ENCODE data around the gene DES. TPM values are rescaled to one million over a fixed set of nuclear protein-coding genes. Genes with fewer than 3 reads are reported as not detected.

The DES gene
- total RNA-seq, 1 experiment from 2014 or later: not detected

DNA sequence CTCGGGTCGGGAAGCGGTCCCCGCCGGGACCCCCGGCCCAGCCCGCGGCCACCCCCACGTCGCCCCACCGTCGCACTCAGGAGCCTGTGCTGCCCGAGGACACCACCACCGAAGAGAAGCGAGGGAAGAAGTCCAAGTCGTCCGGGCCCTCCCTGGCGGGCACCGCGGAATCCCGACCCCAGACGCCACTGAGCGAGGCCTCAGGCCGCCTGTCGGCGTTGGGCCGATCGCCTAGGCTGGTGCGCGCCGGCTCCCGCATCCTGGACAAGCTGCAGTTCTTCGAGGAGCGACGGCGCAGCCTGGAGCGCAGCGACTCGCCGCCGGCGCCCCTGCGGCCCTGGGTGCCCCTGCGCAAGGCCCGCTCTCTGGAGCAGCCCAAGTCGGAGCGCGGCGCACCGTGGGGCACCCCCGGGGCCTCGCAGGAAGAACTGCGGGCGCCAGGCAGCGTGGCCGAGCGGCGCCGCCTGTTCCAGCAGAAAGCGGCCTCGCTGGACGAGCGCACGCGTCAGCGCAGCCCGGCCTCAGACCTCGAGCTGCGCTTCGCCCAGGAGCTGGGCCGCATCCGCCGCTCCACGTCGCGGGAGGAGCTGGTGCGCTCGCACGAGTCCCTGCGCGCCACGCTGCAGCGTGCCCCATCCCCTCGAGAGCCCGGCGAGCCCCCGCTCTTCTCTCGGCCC lies 30.1 kb downstream of the DES start:
- no peak for DNase-seq (ENCODE audit: low spot score)

DNA sequence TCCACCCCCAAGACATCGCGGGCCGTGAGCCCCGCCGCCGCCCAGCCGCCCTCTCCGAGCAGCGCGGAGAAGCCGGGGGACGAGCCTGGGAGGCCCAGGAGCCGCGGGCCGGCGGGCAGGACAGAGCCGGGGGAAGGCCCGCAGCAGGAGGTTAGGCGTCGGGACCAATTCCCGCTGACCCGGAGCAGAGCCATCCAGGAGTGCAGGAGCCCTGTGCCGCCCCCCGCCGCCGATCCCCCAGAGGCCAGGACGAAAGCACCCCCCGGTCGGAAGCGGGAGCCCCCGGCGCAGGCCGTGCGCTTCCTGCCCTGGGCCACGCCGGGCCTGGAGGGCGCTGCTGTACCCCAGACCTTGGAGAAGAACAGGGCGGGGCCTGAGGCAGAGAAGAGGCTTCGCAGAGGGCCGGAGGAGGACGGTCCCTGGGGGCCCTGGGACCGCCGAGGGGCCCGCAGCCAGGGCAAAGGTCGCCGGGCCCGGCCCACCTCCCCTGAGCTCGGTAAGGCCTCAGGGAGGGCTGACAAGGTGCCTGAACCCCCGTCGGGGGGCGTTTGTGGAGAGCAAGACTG lies 30.7 kb downstream of the DES start:
- in situ Hi-C loops (cut with HindIII; ENCODE audit: low sequenced_read_pairs): no loop called here
- DNase-seq (ENCODE audit: low spot score): no peak

More for the DNA sequence above, 30.1 kb downstream of the DES start:
- in situ Hi-C loops (cut with HindIII; ENCODE audit: low sequenced_read_pairs): no loop called here

DNA sequence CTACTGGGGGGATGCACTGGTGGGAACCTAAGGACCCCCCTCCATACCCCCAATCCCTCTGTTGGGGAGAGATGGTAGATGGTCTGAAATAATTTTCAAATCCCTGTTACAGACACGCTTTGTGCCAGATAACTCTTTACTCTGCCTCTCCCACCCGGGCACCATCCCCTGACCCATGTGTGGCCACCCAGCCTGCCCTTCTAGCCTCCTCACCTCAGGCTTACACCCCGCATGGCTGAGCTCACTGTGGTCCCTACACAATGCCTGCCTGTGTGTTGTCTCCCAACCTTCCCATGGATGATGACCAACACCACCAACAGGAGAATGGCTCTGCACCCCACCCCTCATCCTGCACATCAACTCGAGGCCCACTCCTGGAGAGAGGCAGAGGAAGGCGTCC lies 31.4 kb downstream of the DES start:
- in situ Hi-C loops (cut with HindIII; ENCODE audit: low sequenced_read_pairs): no loop called here
- no peak for DNase-seq (ENCODE audit: low spot score)

DNA sequence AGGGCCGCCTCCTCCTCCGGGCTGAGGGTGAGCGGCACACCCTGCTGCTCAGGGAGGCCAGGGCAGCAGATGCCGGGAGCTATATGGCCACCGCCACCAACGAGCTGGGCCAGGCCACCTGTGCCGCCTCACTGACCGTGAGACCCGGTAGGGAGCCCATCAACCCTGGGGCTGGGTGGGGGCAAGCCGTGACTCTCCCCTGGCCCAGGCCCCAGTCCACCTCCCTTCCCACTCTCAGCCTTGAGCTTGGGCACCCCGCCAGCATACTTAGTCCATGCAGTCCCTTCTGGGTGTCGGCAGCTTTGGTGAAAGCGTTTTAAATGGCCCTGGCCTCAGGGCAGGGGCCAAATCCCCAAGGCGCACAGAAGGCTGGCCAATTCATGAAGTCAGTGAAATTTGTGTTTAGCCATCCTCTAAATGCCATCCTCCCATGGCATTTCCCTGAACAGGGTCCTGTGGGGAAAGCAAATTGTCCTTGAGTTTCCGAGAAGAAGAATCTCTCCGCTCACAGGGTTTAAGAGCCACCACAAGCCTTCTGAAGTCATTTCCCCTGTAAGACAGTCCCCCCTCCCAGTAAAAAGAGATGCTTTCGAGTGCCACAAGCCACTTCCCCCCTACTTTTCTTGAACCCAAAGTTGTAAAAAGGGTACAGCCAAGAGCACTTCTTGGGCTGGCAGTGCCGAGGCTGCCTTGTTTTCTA lies 33.6 kb downstream of the DES start:
- DNase-seq (ENCODE audit: low spot score): peak; percentile 38
- in situ Hi-C loops (cut with HindIII; ENCODE audit: low sequenced_read_pairs): no loop called here

DNA sequence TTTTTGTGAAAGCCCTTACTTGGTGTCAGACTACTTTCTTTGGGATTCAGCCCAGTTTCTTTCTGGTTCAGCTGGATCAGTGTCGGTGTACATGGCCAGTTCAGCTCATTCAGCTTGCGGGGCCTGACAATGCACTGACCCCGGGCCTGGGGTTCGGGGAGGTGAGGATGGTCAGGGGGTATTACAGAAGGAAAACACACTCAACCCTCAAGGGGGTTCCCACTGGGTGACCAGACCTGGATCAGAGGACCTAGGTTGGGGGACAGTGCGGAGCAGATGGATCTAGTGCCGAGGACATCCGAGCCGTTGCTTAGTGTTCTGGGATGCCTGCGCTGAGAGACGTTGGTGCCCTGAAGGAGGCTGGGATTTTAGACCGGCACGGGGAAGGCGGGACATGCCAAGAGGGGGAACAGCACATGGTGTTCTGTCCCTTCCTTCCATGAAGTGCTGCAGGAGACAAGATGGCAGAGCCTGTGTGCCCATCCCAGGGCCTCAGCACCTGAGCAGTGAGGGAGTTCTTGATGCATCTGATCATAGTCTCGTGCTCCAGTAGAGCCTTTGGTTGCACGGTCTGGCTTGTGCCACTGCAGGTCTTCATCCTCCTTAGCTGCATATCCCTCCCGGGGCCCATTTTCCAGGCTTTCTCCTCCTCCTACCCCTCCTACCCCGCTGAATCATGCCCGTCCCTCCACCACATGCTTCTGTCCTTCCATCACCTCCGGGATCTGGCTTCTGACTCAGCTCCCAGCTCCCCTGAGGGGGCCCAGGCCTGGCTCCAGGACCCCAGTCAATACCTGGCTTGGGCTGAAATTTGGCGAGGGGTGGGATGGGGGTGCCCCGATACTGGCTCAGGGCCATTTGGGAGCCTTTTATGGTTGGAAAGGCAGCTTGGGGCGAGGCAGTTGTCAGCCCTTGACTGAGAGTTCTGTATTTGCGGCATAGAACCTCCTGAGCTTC lies 34.5 kb downstream of the DES start:
- in situ Hi-C loops (cut with HindIII; ENCODE audit: low sequenced_read_pairs): no loop called here
- peak; percentile 47 for DNase-seq (ENCODE audit: low spot score)

DNA sequence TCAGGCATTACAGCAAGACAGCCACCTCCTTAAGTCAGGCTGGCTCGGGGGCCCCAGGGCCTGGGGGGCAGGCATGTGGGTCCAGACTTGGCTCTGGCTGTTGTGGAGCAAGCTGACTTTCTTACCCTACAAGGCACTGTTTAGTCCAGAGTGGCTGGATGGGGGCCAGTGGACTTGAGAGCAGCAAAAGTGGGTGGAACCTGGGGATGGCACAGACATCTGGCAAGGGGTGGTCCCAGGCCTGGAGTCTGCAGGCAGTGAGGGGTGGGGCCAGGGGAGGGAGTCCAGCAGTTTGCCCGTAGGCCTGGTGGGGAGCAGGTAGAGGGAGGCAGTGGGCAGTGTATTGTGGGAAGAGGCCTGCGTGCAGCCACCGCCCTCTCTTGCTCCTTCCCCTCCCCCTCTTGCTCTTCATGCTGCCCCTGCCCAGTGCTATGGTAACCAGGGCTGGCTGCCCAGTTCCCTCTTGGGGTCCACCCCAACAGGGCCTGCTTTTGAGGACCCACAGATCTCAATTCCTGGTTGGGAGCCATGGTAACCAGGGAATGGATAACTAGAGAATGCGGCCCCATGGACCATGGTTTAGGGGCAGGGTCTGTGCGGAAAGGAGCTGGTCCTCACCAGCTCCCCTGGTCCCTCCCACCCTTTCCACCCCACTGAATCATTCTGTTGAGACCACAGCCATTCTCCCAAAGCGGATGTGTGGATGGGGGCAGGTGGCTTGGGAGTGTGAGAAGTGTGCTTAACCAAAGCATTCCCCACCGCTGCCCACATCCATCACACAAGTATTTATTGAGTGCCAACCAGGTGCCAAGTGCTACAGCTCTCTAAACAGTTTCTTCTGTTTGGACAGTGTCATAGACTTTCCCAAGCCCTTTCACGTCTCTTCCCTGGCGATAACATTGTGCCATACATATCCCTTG lies 35.8 kb downstream of the DES start:
- in situ Hi-C loops (cut with HindIII; ENCODE audit: low sequenced_read_pairs): no loop called here

DNA sequence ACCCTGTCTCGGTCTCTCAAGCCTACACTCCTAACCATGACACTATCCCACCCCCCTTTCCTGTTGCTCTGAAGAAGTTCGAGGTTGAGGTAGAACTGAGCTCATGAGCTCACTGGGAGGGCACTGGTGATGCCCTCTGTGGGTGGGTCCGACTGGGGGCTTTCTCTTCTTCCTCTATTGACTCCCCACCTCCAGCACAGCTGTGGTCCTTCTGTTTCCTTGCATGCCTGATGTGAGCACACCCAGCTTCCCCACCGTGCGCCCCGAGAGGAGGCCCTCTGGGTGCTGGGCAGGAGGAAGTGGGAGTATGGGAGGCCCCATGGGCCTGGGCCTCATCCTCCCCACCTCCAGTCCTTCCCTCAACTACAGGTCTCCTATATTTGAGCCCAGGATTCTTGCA lies 37.4 kb downstream of the DES start:
- in situ Hi-C loops (cut with HindIII; ENCODE audit: low sequenced_read_pairs): no loop called here
- no peak for DNase-seq (ENCODE audit: low spot score)

More for the DNA sequence above, 35.8 kb downstream of the DES start:
- peak; percentile 32 for DNase-seq (ENCODE audit: low spot score)

DNA sequence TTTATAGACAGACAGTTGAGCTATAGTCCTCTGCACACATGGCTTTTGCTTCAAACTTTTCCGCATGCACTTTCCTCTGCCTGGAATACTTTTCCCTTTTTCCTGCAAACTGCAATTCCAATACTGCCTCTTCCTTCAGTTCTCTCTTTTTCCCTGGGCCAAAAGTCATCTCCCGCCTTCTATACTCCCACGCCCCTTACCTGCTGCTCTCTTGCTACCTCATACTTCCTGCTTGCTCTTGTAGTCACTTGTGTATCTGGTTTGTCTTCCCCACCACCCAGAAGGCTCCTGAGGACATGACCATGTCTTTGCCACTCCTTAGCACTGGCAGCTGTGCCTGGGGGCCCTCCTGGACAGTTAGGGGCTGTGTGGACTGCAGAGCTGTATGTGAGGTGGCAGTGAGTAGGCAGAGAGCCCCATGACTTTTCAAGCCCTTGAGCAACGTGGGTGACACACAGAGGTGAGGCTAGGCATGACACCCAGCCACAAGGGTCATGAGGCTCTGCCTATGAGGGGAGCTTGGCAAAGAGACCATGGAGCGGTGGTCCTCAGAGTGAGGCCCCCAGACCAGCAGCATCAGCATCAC lies 39.7 kb downstream of the DES start:
- DNase-seq (ENCODE audit: low spot score): no peak
- in situ Hi-C loops (cut with HindIII; ENCODE audit: low sequenced_read_pairs): no loop called here

DNA sequence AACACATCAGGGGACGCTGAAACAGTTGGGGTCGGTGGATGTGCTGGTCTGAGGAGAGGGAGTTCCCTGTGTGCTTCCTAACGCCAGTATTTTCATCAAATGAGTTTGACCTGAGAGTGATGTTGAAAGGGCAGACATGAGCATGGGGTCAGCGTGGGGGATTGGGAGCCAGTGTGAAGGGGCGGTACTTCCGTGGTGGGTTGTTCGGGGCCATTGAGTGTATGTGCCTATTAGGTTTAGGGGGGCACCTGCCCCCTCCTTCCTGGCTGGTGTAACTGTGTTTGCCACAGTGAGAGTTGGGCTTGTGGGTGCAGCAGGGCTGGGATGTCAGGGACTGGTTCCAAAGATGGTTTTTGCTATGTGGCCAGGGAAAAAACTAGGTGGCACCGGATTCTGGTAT lies 40.8 kb downstream of the DES start:
- no peak for DNase-seq (ENCODE audit: low spot score)
- in situ Hi-C loops (cut with HindIII; ENCODE audit: low sequenced_read_pairs): no loop called here

DNA sequence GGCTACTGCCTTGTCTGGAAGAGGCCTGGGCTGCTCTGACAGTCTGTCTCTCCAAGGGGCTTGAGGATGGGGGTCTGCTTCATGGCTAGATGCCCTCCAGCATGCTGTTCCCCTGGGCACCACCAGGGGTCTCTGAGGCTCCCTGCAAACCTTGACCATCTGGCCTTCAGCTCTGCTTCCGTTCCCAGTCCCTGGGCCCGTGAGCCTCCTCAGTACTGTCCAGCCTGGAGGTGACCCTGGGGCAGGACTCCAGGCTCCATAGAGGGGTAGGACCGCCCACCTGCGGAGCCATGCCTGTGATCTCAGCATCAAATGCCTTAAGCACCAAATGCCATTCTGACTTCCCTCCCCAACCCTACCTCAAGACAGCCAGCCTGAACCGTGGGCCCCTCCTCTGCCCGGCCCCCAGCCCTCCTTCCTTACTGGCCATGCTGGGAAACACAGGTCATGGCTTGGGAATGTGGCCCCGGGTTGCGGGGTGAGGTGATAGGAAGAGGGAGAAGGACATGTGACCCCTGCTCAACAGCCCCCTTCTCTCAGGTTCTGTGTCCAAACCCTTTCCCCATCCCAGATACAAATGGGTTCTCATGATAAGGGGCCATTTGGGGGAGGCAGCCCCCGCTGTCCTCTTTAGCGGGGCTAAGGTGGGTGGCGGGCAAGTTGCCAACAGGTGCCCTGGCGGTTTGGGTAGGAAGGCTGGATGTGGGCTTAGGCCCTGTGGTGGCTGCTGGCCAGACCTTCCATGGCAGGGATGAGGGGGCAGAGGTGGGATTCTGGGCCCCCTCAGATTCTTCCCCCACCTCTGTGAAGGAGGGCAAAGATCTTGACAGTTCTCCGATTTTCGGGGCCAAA lies 41.5 kb downstream of the DES start:
- peak; percentile 59 for DNase-seq (ENCODE audit: low spot score)

DNA sequence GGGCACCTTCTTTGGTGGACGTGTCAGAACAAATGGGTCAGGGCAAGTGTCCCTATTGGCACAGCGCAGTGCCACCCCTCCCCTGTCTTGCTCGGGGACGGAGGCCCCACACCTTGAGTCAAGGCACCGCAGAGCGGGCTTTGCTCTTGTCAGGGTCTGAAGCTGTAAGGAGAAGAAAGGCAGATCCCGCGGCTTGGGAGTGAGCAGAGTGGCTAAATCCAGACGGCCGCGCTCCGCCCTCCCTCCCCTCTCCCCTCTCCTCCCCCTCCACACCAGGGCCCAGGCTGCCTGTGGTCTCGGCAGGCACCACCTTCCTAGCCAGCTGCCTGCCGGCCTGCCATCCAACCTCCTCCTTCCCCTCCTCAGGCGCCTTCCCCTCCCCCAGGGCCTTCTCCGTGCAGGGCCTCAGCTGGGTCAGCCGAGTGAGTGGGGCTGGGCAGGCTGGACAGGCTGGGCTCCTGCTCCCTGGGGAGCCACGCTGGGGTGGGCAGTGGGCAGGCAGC lies 42.3 kb downstream of the DES start:
- DNase-seq (ENCODE audit: low spot score): peak; percentile 47
- in situ Hi-C loops (cut with HindIII; ENCODE audit: low sequenced_read_pairs): no loop called here

More for the DNA sequence above, 41.5 kb downstream of the DES start:
- in situ Hi-C loops (cut with HindIII; ENCODE audit: low sequenced_read_pairs): no loop called here

DNA sequence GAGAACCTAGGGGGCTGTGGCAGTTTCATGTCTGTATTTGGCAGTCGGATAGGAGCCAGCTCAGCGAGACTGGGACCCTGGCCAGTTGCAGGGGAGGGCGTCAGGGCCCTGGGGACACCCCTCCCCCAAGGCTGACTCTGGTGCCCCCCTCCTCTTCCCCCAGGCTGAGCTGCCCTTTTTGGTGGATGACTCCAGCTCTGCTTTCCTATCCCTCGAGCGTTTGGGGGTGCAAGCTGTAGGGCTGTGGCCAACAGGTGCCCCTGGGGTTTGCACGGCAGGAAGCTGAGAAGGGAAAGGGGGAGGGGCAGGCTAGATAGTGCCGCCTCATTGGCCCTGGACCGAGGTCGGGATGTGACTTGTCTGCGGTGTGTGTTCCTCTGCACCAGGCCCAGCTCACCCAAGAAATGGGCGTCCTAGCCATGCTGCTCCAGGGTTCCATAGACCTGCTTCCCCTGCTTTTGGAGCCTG lies 42.9 kb downstream of the DES start:
- no peak for DNase-seq (ENCODE audit: low spot score)
- in situ Hi-C loops (cut with HindIII; ENCODE audit: low sequenced_read_pairs): no loop called here

DNA sequence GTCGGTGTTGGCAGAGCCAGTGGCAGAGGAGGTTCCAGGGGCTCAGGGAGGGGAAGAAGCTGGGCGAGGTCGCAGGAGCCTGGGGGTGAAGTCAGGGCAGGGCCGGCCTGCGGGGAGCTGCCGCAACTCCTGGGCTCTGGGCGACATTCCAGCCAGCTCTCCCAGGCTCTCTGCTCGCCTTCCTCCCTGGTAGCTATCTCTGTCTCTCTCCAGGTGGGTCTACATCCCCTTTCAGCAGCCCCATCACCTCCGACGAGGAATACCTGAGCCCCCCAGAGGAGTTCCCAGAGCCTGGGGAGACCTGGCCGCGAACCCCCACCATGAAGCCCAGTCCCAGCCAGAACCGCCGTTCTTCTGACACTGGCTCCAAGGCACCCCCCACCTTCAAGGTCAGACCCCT lies 43.5 kb downstream of the DES start:
- no peak for DNase-seq (ENCODE audit: low spot score)
- in situ Hi-C loops (cut with HindIII; ENCODE audit: low sequenced_read_pairs): no loop called here

DNA sequence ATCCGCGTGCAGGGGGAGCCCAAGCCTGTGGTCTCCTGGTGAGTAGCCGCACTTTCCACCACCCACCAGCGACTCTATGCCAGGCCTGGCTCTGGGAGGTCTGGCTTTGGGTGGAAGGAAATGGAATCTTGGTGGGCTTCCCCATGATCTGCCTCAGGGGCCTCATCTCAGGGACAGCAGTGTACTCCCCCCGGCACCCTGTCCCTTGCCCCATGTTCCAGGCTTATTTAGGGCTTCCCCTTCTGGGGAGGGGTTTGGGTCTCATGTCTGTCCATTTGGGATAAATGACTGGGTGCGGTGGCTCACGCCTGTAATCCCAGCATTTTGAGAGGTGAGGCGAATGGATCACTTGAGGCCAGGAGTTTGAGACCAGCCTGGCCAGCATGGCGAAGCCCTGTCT lies 44.2 kb downstream of the DES start:
- no peak for DNase-seq (ENCODE audit: low spot score)
- in situ Hi-C loops (cut with HindIII; ENCODE audit: low sequenced_read_pairs): no loop called here

DNA sequence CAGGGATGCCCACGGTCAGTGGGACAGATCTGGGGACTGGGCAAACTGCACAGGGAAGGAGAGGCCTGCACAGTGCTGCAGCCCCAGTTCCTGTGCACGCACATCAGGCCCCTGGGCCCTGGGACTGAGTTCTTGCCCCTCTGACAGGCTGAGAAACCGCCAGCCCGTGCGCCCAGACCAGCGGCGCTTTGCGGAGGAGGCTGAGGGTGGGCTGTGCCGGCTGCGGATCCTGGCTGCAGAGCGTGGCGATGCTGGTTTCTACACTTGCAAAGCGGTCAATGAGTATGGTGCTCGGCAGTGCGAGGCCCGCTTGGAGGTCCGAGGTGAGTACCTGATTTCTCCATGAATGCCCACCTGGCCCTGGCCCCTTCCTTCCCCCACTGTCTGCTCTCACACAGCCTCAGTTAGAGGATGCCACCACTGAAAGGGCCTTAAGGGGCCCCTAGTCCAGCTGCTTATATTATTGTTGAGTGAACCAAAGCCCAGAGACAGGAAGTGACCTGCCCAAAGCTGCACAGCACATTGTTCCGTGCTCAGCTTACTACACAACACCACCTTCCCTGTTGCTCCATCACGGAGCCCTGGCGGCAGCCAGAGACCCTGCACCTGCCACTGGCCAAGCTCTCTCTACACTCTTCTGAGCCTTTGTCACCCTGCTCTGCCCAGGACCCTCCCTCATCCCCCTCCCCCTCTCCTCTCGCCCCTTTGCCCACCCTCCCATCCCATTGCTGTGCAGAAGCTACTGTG lies 46.3 kb downstream of the DES start:
- in situ Hi-C loops (cut with HindIII; ENCODE audit: low sequenced_read_pairs): no loop called here
- DNase-seq (ENCODE audit: low spot score): no peak
